ENCODE measurements around the gene AFAP1L2.

DNA sequence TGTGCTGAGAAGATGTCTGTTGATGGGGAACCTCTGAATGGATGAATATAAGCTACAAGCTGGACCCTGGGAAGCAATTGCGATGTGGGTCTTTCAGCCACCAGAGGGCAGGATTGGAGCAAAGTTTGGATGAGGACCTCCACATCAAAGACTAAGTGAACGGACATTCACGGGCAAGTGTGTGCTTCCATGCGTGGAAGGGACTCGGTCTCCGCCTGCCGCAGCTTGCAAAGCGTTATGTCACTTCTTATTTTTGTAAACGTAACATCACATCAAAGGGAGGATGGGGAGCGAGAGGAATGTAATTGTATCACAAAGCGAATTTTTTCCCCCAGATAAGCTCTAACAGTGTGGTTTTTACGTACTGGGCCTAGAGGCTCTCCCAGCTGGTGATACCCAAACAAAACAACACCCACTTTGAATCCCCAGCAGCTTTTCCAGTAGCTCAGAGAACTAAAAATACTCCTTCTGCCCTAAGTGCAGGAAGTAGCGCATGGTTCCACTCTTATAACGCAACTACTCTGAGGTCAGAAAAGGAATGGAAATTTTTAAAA is 100.2 kb downstream of the AFAP1L2 start:
- TF ChIP-seq POLR2A (IDR thresholded peaks at IDR 0.05) (no peak), POLR2AphosphoS5 (IDR thresholded peaks at IDR 0.05; ENCODE audit: insufficient read depth in 1 of 2, low read depth in 1 of 2) (peak in 1 of 2 donors; percentile 29), CTCF (IDR thresholded peaks at IDR 0.05) (peak; percentile 52 to 87 (median 53))

All from vagina (tissue), 2 donors.